Ecto neural progenitor cell (in vitro differentiated cells): ENCODE results near the gene IL10RA.

Experiments
- DNase-seq: peaks from one replicate; pipeline ENCODE4 v3.0.0-alpha.2; 2018; ENCODE audit warnings: low spot score

The IL10RA gene

GRCh38 chr11:117992136-117992535 is 5.9 kb downstream of the IL10RA start:
- no peak for DNase-seq

- no peak for DNase-seq
These were observed 6.4 kb downstream of the IL10RA start for GRCh38 chr11:117992620-117993019.

GRCh38 chr11:117993988-117994745 is 8.0 kb downstream of the IL10RA start:
- DNase-seq: no peak

GRCh38 chr11:117995472-117995871 is 9.3 kb downstream of the IL10RA start:
- no peak for DNase-seq

GRCh38 chr11:117996058-117996457 is 9.9 kb downstream of the IL10RA start:
- DNase-seq: no peak

- no peak for DNase-seq
These were observed 11.2 kb downstream of the IL10RA start for GRCh38 chr11:117997406-117997805.

DNA sequence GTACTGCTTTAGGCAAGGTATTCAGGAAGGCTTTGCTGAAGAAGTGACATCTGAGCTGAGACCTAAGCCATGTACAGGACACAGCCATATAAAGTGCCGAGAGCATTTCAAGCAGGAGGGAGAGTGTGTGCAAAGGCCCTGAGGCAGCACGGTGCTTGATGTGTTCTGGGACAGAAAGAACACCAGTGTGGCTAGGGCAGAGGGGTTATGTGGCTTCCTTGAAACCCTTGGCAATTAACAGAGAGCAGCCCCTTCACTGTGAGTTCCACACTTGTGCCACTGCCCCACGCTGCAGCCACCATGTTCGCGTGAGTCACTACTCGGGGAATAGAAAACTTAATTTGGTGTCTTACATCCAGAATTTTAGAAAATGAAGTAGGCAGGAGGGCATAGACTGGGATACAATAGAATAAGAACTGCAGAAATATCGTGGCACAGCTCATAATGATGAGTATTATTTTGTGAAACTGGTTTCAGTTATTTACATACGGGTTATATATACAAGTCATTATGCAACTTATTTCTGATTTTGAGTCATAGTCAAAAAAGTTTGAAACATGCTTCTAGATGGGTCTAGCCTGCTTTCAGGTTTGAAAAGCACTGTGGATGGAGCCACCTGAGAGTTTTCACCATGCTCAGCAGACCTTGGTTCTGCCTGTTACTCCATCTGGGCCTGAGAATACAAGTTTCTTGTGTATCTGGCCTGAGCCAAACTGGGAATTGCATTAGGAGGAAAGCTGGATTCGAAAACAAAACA is 11.8 kb downstream of the IL10RA start:
- no peak for DNase-seq

- DNase-seq: no peak
These were observed 12.6 kb downstream of the IL10RA start for GRCh38 chr11:117998664-117999353.

DNA sequence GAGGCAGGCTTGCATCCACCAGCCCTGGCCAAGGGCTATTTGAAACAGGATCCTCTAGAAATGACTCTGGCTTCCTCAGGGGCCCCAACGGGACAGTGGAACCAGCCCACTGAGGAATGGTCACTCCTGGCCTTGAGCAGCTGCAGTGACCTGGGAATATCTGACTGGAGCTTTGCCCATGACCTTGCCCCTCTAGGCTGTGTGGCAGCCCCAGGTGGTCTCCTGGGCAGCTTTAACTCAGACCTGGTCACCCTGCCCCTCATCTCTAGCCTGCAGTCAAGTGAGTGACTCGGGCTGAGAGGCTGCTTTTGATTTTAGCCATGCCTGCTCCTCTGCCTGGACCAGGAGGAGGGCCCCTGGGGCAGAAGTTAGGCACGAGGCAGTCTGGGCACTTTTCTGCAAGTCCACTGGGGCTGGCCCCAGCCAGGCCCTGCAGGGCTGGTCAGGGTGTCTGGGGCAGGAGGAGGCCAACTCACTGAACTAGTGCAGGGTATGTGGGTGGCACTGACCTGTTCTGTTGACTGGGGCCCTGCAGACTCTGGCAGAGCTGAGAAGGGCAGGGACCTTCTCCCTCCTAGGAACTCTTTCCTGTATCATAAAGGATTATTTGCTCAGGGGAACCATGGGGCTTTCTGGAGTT is 13.3 kb downstream of the IL10RA start:
- DNase-seq: no peak

DNA sequence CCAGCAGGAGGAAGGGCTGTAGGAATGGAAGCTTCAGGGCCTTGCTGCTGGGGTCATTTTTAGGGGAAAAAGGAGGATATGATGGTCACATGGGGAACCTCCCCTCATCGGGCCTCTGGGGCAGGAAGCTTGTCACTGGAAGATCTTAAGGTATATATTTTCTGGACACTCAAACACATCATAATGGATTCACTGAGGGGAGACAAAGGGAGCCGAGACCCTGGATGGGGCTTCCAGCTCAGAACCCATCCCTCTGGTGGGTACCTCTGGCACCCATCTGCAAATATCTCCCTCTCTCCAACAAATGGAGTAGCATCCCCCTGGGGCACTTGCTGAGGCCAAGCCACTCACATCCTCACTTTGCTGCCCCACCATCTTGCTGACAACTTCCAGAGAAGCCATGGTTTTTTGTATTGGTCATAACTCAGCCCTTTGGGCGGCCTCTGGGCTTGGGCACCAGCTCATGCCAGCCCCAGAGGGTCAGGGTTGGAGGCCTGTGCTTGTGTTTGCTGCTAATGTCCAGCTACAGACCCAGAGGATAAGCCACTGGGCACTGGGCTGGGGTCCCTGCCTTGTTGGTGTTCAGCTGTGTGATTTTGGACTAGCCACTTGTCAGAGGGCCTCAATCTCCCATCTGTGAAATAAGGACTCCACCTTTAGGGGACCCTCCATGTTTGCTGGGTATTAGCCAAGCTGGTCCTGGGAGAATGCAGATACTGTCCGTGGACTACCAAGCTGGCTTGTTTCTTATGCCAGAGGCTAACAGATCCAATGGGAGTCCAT is 14.1 kb downstream of the IL10RA start:
- no peak for DNase-seq

DNA sequence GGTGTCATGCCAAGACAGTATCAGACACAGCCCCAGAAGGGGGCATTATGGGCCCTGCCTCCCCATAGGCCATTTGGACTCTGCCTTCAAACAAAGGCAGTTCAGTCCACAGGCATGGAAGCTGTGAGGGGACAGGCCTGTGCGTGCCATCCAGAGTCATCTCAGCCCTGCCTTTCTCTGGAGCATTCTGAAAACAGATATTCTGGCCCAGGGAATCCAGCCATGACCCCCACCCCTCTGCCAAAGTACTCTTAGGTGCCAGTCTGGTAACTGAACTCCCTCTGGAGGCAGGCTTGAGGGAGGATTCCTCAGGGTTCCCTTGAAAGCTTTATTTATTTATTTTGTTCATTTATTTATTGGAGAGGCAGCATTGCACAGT is 14.6 kb downstream of the IL10RA start:
- no peak for DNase-seq

DNA sequence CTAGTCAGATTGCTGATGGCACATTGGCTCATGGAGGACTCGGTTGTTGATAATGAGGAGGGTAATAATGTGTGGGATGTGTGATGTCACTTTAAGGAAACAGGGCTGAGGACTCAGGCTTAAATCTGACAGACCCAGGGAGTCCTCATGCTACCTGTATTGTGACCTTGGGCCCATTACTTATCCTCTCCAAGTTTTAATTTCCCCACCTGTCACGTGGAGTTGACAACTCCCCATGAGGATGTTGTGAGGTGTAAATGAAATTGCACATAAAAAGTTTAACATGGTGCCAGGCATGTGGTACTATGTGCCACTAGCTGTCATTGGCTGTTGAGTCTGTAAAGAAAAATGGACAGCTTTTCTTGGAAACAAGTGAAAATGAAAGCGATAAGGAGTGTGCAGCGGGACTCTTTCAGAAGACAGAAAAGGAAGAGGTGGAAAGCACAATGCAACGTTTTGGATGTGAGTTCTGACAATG is 15.3 kb downstream of the IL10RA start:
- DNase-seq: no peak

GRCh38 chr11:118002010-118002540 is 15.9 kb downstream of the IL10RA start:
- no peak for DNase-seq

GRCh38 chr11:118002541-118003423 is 16.6 kb downstream of the IL10RA start:
- DNase-seq: peak; percentile 63

- DNase-seq: no peak
These were observed 17.3 kb downstream of the IL10RA start for GRCh38 chr11:118003456-118003855.

GRCh38 chr11:118004543-118005223 is 18.5 kb downstream of the IL10RA start:
- no peak for DNase-seq

DNA sequence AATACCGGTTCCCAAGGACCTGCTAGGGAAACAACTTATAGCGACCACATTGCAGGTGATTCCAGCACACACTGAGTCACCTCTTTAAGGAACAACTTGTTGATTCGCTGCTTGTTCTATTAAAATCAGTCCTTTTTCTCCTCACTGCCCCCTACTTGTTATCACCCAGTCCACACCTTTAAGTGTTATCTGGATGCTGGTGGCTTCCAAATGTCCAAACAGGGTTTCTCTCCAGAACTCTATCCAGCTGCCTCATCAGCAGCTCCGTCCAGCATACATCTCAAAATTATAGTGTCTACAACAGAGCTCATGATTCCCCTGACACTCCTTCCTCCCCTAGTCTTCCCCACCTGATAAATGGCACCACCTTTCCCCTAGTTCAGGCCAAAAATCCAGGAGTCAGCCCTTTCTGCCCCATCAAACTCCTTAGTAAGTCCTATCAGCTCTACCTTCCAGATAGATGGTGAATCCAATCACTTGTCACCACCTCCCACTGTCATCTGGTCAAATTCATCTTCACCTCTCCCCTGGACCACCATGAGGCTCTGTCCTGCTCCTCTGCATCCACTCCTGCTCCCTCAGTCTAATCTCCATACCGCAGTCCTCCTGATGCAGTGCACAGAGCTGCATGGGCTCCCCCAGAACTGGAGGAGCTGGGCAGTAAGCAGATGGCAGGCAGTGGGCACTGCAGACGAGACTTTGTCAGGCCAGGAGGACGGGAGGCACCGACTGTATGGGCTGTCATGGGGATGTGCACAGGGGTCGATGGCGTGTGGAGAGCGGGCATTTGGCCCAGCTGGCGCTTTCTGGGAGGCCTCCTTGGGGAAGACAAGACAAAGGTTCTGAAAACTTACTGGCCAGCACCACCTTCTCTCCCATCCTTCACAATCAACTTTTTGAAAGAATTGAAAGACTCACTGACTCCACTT is 19.3 kb downstream of the IL10RA start:
- DNase-seq: no peak

GRCh38 chr11:118006153-118006534 is 19.9 kb downstream of the IL10RA start:
- DNase-seq: no peak

GRCh38 chr11:118007040-118007439 is 20.8 kb downstream of the IL10RA start:
- DNase-seq: no peak
